Gastrocnemius medialis (tissue), 4 donors: ENCODE data around the gene CLMN. TPM values are rescaled to one million over a fixed set of nuclear protein-coding genes. Genes with fewer than 3 reads are reported as not detected.

Experiments
- ATAC-seq, 2 donors: fragments of 150-250 bp; one replicate each; pipeline ENCODE4 v1.9.1; 2016
- DNase-seq, 2 donors: peaks; one replicate each; pipeline ENCODE4 v3.0.0-alpha.2; 2019
- H3K27ac ChIP-seq, 4 donors: fragments of 200-600 bp; sonication (generic); 1 replicate in 1 of 4; 2 replicates in 3 of 4; pipeline ENCODE4 v1.5.1; 2016 to 2018; ENCODE audit warnings: mild to moderate bottlenecking in 2 of 4, moderate library complexity in 1 of 4
- H3K27me3 ChIP-seq, 3 donors: fragments of 200-600 bp; sonication (generic) in 2 of 3; 1 replicate in 1 of 3; 2 replicates in 2 of 3; pipeline versions ENCODE4 v1.5.1 to v1.6.0; 2016 to 2019; ENCODE audit warnings: mild to moderate bottlenecking in 1 of 3, moderate library complexity in 1 of 3
- H3K36me3 ChIP-seq, 2 donors: fragments of 200-600 bp; sonication (generic) in 1 of 2; one replicate each; pipeline ENCODE4 v1.5.1; 2017 to 2018
- H3K4me1 ChIP-seq, 2 donors: fragments of 200-600 bp; sonication (generic) in 1 of 2; one replicate each; pipeline ENCODE4 v1.5.1; 2016 to 2017; ENCODE audit warnings: mild to moderate bottlenecking in 2 of 2
- H3K4me3 ChIP-seq, 4 donors: fragments of 200-600 bp; sonication (generic) in 3 of 4; 1 replicate in 1 of 4; 2 replicates in 3 of 4; pipeline ENCODE4 v1.5.1; 2016 to 2019; ENCODE audit warnings: mild to moderate bottlenecking in 2 of 4
- H3K9me3 ChIP-seq, 3 donors: fragments of 200-600 bp; sonication (generic) in 2 of 3; 1 replicate in 1 of 3; 2 replicates in 2 of 3; pipeline ENCODE4 v1.5.1; 2016 to 2019
- POLR2A ChIP-seq, 2 donors: fragments of 450-650 bp; IDR thresholded peaks; one replicate each; pipeline ENCODE4 v1.6.1; 2017; ENCODE audit warnings: antibody characterized with exemption in 2 of 2, mild to moderate bottlenecking in 2 of 2, moderate library complexity in 2 of 2
- in situ Hi-C, 4 donors: fragments of 200-750 bp; cut with MboI; loops; one replicate each; pipeline versions ENCODE4 v1.15.0 to v1.8.0; 2017; ENCODE audit warnings: low sequenced_read_pairs in 4 of 4
- intact Hi-C: fragments of 100-400 bp; cut with DNase I; formaldehyde crosslinking; loops from one replicate; pipeline ENCODE4 v1.15.1; 2023; ENCODE audit warnings: low total_unique reads
- total RNA-seq, 4 donors: library from RNA; depleted of rRNA; stranded (reverse); fragments of >200 nt; gene quantifications; one replicate each; pipeline versions ENCODE4 v1.1.0 to v1.2.3, GENCODE V29; 2016
- TF ChIP-seq, protein P1 (sequence below), 5 experiments: fragments of 450-650 bp in 3 of 5; fragments of 200-600 bp in 2 of 5; sonication (generic) in 2 of 5; IDR thresholded peaks in 4 of 5; conservative IDR thresholded peaks in 1 of 5; 1 replicate in 4 of 5; 2 replicates in 1 of 5; pipeline ENCODE4 v1.5.1; 2016 to 2019; ENCODE audit warnings: antibody characterized with exemption in 5 of 5, mild to moderate bottlenecking in 3 of 5, moderate library complexity in 3 of 5

The CLMN gene
- total RNA-seq, 4 donors from 2014 or later: 3.8 to 8.8 (median 5.8) TPM

DNA sequence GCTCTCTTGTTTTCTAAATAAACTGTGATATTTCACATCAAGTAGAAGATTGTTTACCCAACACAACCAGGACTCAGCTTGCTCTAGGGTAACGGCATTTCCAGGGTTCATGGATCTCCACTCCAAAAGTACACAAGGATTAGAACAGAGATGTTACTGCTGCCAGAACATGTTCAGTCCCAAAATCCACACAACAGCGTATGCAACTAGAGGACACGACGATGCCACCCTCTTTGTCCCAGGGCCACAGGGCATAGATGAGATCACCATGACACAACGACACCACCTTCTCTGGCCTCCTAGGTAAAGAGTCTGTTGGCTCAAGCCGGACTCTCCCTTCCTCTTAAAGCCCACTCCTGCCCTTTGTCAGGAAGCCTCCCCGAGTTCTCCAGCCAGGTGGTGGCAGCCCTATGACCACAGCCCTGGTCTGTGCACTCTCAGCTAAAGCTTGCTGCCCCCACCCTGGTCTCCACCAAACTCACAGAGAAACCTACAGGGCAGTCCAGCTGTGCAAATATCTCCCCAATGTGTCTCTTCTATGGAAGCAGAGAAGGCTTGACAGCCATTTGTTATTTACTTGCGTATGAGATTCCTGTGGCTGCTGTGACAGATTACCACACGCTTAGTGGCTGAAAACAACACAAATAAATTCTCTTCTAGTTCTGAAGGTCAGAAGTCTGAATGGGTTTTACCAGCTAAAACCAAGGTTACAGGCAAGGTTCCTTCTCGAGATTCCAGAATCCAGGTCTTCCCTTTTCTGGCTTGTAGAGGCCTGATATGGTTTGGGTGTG lies 10.3 kb downstream of the CLMN start:
- intact Hi-C loops: no loop called here
- in situ Hi-C loops: no loop called here
- no peaks in the 10 kb centered on the region for H3K36me3 ChIP-seq
- no peak overlapping the region for H3K27ac ChIP-seq
- DNase-seq: no peak
- no peak for TF ChIP-seq POLR2A (IDR thresholded peaks at IDR 0.05)
- TF ChIP-seq, protein P1, sequence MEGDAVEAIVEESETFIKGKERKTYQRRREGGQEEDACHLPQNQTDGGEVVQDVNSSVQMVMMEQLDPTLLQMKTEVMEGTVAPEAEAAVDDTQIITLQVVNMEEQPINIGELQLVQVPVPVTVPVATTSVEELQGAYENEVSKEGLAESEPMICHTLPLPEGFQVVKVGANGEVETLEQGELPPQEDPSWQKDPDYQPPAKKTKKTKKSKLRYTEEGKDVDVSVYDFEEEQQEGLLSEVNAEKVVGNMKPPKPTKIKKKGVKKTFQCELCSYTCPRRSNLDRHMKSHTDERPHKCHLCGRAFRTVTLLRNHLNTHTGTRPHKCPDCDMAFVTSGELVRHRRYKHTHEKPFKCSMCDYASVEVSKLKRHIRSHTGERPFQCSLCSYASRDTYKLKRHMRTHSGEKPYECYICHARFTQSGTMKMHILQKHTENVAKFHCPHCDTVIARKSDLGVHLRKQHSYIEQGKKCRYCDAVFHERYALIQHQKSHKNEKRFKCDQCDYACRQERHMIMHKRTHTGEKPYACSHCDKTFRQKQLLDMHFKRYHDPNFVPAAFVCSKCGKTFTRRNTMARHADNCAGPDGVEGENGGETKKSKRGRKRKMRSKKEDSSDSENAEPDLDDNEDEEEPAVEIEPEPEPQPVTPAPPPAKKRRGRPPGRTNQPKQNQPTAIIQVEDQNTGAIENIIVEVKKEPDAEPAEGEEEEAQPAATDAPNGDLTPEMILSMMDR (IDR thresholded peaks at IDR 0.05 in 4 of 5, conservative IDR thresholded peaks at IDR 0.05 in 1 of 5): no peak
- ATAC-seq: no peak
- H3K9me3 ChIP-seq: no peaks in the 10 kb centered on the region
- H3K4me1 ChIP-seq: no peaks in the 10 kb centered on the region
- no peak overlapping the region for H3K4me3 ChIP-seq
- H3K27me3 ChIP-seq: no peaks in the 10 kb centered on the region

DNA sequence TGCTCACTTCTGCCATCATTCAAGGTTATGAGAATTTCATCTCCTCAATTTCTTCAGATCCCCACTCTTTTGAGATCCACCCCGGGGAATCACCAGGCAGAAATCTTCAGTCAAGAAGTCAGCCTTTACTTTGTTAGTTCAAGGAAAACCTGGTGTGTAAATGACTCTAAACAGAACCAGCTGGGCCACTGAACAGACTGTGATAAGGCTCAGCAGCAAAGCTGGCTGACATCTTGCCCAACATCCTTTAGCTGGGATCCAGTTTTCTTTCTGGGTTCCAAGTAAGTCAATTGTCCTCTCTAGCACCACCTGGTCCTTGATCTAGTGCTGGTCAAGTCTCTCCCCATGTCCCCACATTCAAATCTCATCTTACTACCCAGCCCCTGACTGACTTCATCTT lies 11.6 kb downstream of the CLMN start:
- in situ Hi-C loops (no loop called here), intact Hi-C loops (no loop called here)
- ATAC-seq: no peak
- TF ChIP-seq, protein P1 (IDR thresholded peaks at IDR 0.05 in 4 of 5, conservative IDR thresholded peaks at IDR 0.05 in 1 of 5): no peak
- TF ChIP-seq POLR2A (IDR thresholded peaks at IDR 0.05): no peak
- Histone ChIP-seq H3K4me3 (no peak overlapping the region), H3K27ac (peak overlapping the region; percentile 9 to 38 (median 30)), H3K4me1 (no peaks in the 10 kb centered on the region), H3K9me3 (no peaks in the 10 kb centered on the region), H3K36me3 (no peaks in the 10 kb centered on the region), H3K27me3 (no peaks in the 10 kb centered on the region)
- DNase-seq: no peak

DNA sequence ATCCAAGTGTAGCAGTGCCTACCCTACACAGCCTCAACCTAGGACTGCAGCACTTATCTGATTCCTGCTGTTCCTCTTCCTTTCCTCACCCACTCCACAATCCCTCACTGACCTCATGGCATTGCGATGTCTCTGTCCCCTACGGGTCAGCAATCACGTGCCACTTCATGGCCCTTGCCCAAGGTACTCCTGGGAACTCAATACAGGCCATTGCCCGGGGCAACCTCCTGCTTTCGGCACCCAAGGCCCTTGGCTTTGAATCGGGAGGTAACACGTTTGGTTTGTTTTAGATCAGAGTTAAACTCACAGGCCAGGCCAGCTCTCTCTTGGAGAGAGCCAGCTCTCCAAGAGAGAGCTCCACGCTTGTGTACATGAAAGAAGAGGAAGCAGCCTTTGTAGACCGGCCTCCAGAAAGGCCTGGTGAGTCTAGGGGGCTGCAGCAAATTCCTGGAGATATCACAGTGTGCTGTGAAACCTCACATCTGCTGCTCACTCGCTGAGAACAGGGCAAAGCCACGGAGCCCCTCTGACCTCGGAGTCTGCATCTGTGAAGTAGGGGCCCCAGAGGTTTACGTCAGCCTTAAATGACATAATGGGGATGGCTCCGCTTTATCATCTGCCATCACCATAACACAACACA lies 12.2 kb downstream of the CLMN start:
- H3K4me1 ChIP-seq: no peaks in the 10 kb centered on the region
- H3K36me3 ChIP-seq: no peaks in the 10 kb centered on the region
- intact Hi-C loops: no loop called here
- peak in 1 of 2 donors; percentile 19 for ATAC-seq
- no peaks in the 10 kb centered on the region for H3K27me3 ChIP-seq
- no peak overlapping the region for H3K4me3 ChIP-seq
- TF ChIP-seq, protein P1 (IDR thresholded peaks at IDR 0.05 in 4 of 5, conservative IDR thresholded peaks at IDR 0.05 in 1 of 5): no peak
- TF ChIP-seq POLR2A (IDR thresholded peaks at IDR 0.05): no peak
- DNase-seq: no peak
- no peaks in the 10 kb centered on the region for H3K9me3 ChIP-seq
- in situ Hi-C loops: no loop called here
- H3K27ac ChIP-seq: peak overlapping the region; percentile 9 to 38 (median 30)

DNA sequence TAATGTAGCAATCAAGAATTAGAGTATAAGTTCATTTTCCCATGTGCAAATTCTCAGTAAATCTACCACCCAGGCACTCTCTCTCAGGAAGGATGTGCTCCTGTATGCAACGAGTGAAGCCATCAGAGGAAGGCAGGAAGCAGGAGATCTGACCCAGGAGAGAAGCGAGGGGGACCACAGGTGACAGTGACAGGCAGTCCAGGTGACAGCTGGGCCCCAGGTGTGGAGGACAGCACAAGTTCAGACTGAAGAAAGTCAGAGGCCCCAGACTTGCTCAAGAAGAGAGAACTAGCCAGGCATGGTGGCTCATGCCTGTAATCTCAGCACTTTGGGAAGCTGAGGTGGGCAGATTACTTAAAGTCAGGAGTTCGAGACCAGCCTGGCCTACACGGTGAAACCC lies 13.8 kb downstream of the CLMN start:
- Histone ChIP-seq H3K27ac (peak overlapping the region in 1 of 4 donors; percentile 9), H3K36me3 (no peaks in the 10 kb centered on the region), H3K4me1 (no peaks in the 10 kb centered on the region), H3K27me3 (no peaks in the 10 kb centered on the region), H3K4me3 (no peak overlapping the region), H3K9me3 (no peaks in the 10 kb centered on the region)
- ATAC-seq (no peak), DNase-seq (no peak)
- in situ Hi-C loops (no loop called here), intact Hi-C loops (no loop called here)
- TF ChIP-seq, protein P1 (IDR thresholded peaks at IDR 0.05 in 4 of 5, conservative IDR thresholded peaks at IDR 0.05 in 1 of 5): no peak
- no peak for TF ChIP-seq POLR2A (IDR thresholded peaks at IDR 0.05)
